Fibroblast of lung (primary cell): ENCODE data around the gene GPNMB. TPM values are rescaled to one million over a fixed set of nuclear protein-coding genes. Genes with fewer than 3 reads are reported as not detected.

Experiments
- DNase-seq, 2 donors: peaks; one replicate each; pipeline versions ENCODE4 v3.0.0 to v3.0.0-alpha.2; 2010; ENCODE audit warnings: low read depth in 2 of 2
- H2AFZ ChIP-seq: 2 replicates; pipeline ENCODE4 v1.5.1; 2012; ENCODE audit warnings: low read length, control low read depth, inconsistent platforms
- H3K27ac ChIP-seq: 2 replicates; pipeline ENCODE4 v1.5.1; 2011; ENCODE audit warnings: low read length, control low read depth; ENCODE audit not compliant: insufficient read depth
- H3K27me3 ChIP-seq: 2 replicates; pipeline ENCODE4 v1.5.1; 2011; ENCODE audit warnings: mild to moderate bottlenecking, low read length; ENCODE audit not compliant: control insufficient read depth, insufficient read depth
- H3K36me3 ChIP-seq: 2 replicates; pipeline ENCODE4 v1.5.1; 2011; ENCODE audit warnings: low read length; ENCODE audit not compliant: control insufficient read depth, insufficient read depth
- H3K4me1 ChIP-seq: 2 replicates; pipeline ENCODE4 v1.5.1; 2011; ENCODE audit warnings: low read length; ENCODE audit not compliant: control insufficient read depth, insufficient read depth; ENCODE audit errors: extremely low read depth
- H3K4me2 ChIP-seq: 2 replicates; pipeline ENCODE4 v1.5.1; 2011; ENCODE audit warnings: low read length, control low read depth; ENCODE audit not compliant: insufficient read depth; ENCODE audit errors: extremely low read depth
- H3K4me3 ChIP-seq, 4 experiments: fragments of 200-600 bp in 1 of 4; sonication (generic) in 1 of 4; replicated peaks in 1 of 4; 2 replicates each; pipeline ENCODE4 v1.5.1; 2011 to 2016; ENCODE audit warnings: low read length in 4 of 4, low read depth in 3 of 4, mild to moderate bottlenecking in 3 of 4, control low read depth in 2 of 4, inconsistent platforms in 1 of 4, mixed read lengths in 1 of 4; ENCODE audit not compliant: insufficient read depth in 1 of 4; ENCODE audit errors: control extremely low read depth in 1 of 4
- H3K79me2 ChIP-seq: 2 replicates; pipeline ENCODE4 v1.5.1; 2012; ENCODE audit warnings: mild to moderate bottlenecking, low read length, inconsistent platforms; ENCODE audit not compliant: control insufficient read depth, insufficient read depth
- H3K9ac ChIP-seq: 2 replicates; pipeline ENCODE4 v1.5.1; 2011; ENCODE audit warnings: mild to moderate bottlenecking, low read length, control low read depth; ENCODE audit not compliant: insufficient read depth
- H3K9me3 ChIP-seq: 2 replicates; pipeline ENCODE4 v1.5.1; 2012; ENCODE audit warnings: low read depth, low read length; ENCODE audit not compliant: control insufficient read depth, insufficient read depth
- H4K20me1 ChIP-seq: 2 replicates; pipeline ENCODE4 v1.5.1; 2011; ENCODE audit warnings: low read length; ENCODE audit not compliant: control insufficient read depth, insufficient read depth; ENCODE audit errors: extremely low read depth
- EZH2 ChIP-seq: IDR thresholded peaks from 2 replicates; pipeline ENCODE4 v1.5.1; 2012; ENCODE audit warnings: low read length, control low read depth, mild to moderate bottlenecking; ENCODE audit errors: missing control alignments
- polyA plus RNA-seq, 2 donors: library from polyadenylated mRNA; depleted of rRNA in 1 of 2; stranded (reverse) in 1 of 2; unstranded in 1 of 2; fragments of >200 nt; gene quantifications; 2 replicates each; pipeline ENCODE4 v1.2.1, GENCODE V29; 2011 to 2012; ENCODE audit warnings: missing spikeins in 1 of 2
- total RNA-seq: library from RNA; depleted of rRNA; stranded (reverse); fragments of >200 nt; gene quantifications from 2 replicates; pipeline ENCODE4 v1.2.1, GENCODE V29; 2014
- TF ChIP-seq, protein P1 (sequence below), 2 donors: IDR thresholded peaks in 1 of 2; conservative IDR thresholded peaks in 1 of 2; 1 replicate in 1 of 2; 2 replicates in 1 of 2; pipeline ENCODE4 v1.5.1; 2011 to 2012; ENCODE audit warnings: low read length in 2 of 2, control low read depth in 1 of 2, inconsistent platforms in 1 of 2, low read depth in 1 of 2, mild to moderate bottlenecking in 1 of 2

GPNMB gene
- total and polyA plus RNA-seq, 2 donors (not counting 1 experiment from before 2014, with no cell fraction given) = 114 to 177 TPM

DNA sequence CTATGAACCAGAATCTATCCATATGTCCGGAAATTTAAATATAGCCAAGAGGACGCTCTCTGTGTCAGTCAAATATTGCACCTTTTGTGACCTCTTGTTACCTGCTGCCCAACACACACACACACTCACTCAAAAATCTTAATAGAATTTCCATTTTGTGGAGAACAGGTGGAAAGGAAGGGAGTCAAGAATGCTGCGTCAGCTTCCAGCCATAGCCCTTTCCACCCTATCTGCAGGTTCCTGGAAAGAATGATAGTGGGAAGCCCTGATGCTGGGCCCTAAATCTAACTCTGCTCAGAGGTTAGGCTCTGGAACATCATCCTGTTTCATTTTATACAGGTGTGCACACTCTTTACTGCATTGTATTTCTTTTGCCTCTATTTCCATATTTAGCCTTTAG, 9.6 kb upstream of the GPNMB start:
- Histone ChIP-seq H4K20me1 (no peaks in the 10 kb centered on the region), H3K9ac (no peak overlapping the region), H2AFZ (no peak overlapping the region), H3K79me2 (no peaks in the 10 kb centered on the region), H3K27me3 (no peaks in the 10 kb centered on the region), H3K4me1 (no peaks in the 10 kb centered on the region), H3K4me3 (no peak overlapping the region), H3K9me3 (no peaks in the 10 kb centered on the region), H3K4me2 (no peak overlapping the region), H3K27ac (no peak overlapping the region), H3K36me3 (no peaks in the 10 kb centered on the region)
- no peak for DNase-seq
- TF ChIP-seq, protein P1, sequence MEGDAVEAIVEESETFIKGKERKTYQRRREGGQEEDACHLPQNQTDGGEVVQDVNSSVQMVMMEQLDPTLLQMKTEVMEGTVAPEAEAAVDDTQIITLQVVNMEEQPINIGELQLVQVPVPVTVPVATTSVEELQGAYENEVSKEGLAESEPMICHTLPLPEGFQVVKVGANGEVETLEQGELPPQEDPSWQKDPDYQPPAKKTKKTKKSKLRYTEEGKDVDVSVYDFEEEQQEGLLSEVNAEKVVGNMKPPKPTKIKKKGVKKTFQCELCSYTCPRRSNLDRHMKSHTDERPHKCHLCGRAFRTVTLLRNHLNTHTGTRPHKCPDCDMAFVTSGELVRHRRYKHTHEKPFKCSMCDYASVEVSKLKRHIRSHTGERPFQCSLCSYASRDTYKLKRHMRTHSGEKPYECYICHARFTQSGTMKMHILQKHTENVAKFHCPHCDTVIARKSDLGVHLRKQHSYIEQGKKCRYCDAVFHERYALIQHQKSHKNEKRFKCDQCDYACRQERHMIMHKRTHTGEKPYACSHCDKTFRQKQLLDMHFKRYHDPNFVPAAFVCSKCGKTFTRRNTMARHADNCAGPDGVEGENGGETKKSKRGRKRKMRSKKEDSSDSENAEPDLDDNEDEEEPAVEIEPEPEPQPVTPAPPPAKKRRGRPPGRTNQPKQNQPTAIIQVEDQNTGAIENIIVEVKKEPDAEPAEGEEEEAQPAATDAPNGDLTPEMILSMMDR (conservative IDR thresholded peaks at IDR 0.05 in 1 of 2, IDR thresholded peaks at IDR 0.05 in 1 of 2; ENCODE audit: low read depth in 1 of 2, low read length in 2 of 2) = no peak
- TF ChIP-seq EZH2 = no peak

DNA sequence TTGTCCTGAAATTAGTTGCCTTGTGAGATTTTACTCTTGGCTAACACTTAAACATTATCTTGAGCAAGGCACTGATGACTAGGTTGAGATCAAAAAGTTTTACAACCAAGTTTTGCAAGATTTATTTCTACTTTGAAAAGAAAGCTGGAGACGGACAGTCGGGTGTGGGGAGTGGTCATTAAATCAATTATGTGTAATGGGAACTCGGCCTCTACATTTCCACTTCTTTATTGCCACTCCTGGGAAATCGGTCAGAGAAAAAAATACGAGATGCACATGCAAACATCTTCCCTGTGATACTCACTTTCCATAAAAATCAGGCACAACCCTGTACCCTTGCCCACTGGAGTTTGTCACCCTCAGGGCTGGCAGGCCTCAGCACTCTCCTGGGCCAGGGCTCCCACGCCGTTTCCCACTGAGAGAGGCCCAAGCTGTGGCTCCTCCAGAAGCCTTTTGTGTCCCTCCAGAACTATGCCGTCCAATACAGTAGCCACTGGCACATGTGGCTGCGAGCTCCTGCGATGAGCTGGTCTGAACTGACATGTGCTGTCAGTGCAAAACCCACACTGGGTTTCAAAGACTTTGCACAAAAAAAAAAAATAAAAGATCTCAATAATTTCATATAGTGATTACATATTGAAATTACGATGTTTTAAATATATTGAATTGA, 7.5 kb upstream of the GPNMB start:
- no peaks in the 10 kb centered on the region for H3K79me2 ChIP-seq
- no peak overlapping the region for H3K9ac ChIP-seq
- H3K9me3 ChIP-seq = no peaks in the 10 kb centered on the region
- no peaks in the 10 kb centered on the region for H3K27me3 ChIP-seq
- no peak overlapping the region for H3K27ac ChIP-seq
- H3K36me3 ChIP-seq = no peaks in the 10 kb centered on the region
- no peak overlapping the region for H3K4me3 ChIP-seq
- H3K4me1 ChIP-seq = no peaks in the 10 kb centered on the region
- no peak for TF ChIP-seq EZH2
- TF ChIP-seq, protein P1 (conservative IDR thresholded peaks at IDR 0.05 in 1 of 2, IDR thresholded peaks at IDR 0.05 in 1 of 2; ENCODE audit: low read depth in 1 of 2, low read length in 2 of 2) = no peak
- H2AFZ ChIP-seq = no peak overlapping the region
- H4K20me1 ChIP-seq = no peaks in the 10 kb centered on the region
- no peak for DNase-seq
- no peak overlapping the region for H3K4me2 ChIP-seq

DNA sequence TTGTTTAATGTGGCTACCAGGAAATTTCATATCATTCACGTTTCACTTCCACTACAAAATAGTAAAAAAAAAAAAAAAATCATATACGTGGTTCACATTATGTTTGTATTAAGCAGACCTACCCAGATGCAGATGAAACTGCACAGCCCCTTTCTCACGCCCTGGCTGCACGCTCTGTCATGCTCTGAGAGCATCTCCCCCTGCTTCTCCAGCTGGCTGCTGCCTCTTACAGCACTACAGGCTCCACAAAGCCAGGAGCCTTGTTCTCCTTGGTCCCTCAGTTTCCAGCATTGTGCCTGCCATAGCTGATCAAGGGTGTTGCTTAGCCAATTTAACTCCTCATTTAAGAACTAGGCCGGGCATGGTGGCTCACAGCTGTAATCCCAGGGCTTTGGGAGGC, 6.9 kb upstream of the GPNMB start:
- Histone ChIP-seq H3K79me2 (no peaks in the 10 kb centered on the region), H2AFZ (no peak overlapping the region), H4K20me1 (no peaks in the 10 kb centered on the region), H3K4me2 (no peak overlapping the region), H3K9ac (no peak overlapping the region), H3K4me1 (no peaks in the 10 kb centered on the region), H3K27ac (no peak overlapping the region), H3K27me3 (no peaks in the 10 kb centered on the region), H3K9me3 (no peaks in the 10 kb centered on the region), H3K4me3 (no peak overlapping the region), H3K36me3 (no peaks in the 10 kb centered on the region)
- TF ChIP-seq EZH2 = no peak
- TF ChIP-seq, protein P1 (conservative IDR thresholded peaks at IDR 0.05 in 1 of 2, IDR thresholded peaks at IDR 0.05 in 1 of 2; ENCODE audit: low read depth in 1 of 2, low read length in 2 of 2) = no peak
- DNase-seq = no peak
